ENCODE measurements around the gene FYCO1. TPM values are rescaled to one million over a fixed set of nuclear protein-coding genes. Genes with fewer than 3 reads are reported as not detected.

FYCO1 gene
- total and polyA plus RNA-seq, 9 of the 15 experiments (the other 6 are each of a cell fraction or from before 2014, with no cell fraction given): 2.1 to 13.8 (median 7.4) TPM

DNA sequence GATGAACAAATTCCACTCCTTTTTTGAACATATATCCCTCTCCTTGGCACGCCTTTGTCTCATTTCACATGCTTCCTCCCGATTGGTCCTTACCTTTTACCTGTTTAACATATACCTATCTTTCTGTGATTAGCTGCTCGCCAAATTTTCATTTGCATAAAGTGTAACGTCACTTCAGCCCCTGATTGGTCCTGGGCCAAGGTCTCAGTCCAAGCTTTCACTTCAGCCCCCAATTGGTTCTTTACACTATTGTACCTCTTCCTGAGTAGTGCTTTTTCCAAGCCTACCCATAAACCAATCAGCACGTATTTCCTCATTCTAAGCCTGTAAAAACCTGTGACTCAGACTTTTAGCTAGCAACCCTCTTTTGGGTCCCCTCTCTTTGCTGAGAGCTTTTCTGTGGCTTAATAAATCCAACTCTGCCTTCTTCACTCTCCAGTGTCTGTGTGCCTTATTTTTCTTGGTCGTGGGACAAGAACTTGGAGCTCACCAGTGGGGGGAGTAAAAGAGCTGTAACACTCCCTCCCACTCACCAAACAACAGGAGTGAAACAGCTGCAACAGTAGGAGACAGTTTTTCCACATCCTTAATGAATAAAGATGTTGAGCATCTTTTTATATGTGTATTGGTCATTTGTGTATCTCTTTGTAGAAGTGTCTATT, 32.2 kb upstream of the FYCO1 start (continued):
- TF ChIP-seq NUFIP1 (IDR thresholded peaks at IDR 0.05; ENCODE audit: partially characterized antibody) (no peak), TAF9B (IDR thresholded peaks at IDR 0.05; ENCODE audit: partially characterized antibody) (no peak), CBX5 (IDR thresholded peaks at IDR 0.05; ENCODE audit: borderline replicate concordance, low read depth) (0 out of 2 replicates have a peak, but pooled peaks have one; percentile 46)

- no TSS peak for BruUV-seq (replicated peaks)
- FAIRE-seq: no peak
- no peak for ATAC-seq
- H3K4me3 ChIP-seq: no peak within 1 kb of the TSS
- H3K4me2 ChIP-seq (ENCODE audit: insufficient read depth, low read length): no peak within 1 kb of the TSS
- no peaks in the 10 kb centered on the region for H3K79me2 ChIP-seq (ENCODE audit: control insufficient read depth, insufficient read depth, low read length)
- intact Hi-C loops (cut with micrococcal nuclease): no loop called here
- H3K9me3 ChIP-seq (replicated peaks; ENCODE audit: control insufficient read depth, insufficient read depth, low read depth, low read length): peaks cover 4% of the 10 kb centered on the region; the same call in 1 of the 2 replicates
- H3K27ac ChIP-seq (ENCODE audit: extremely low read depth, low read depth, low read length): no peak within 1 kb of the TSS
- no peak within 1 kb of the TSS; the same call in 1 of the 2 replicates for H2AFZ ChIP-seq (ENCODE audit: low read depth, low read length)
- peaks cover 0 to 13% of the 10 kb centered on the region in 2 experiments; a peak in 3 of 5 replicates for H3K27me3 ChIP-seq (ENCODE audit: control insufficient read depth in 2 of 2, insufficient read depth in 2 of 2, low read length in 2 of 2)
- H3K4me1 ChIP-seq (replicated peaks in 1 of 2; ENCODE audit: control insufficient read depth in 2 of 2, insufficient read depth in 2 of 2, low read length in 2 of 2): peaks cover 2 to 6% of the 10 kb centered on the region in 2 experiments; a peak in 3 of 5 replicates
- TF ChIP-seq ZNF398 (CRISPR knock-in tag; IDR thresholded peaks at IDR 0.05): no peak
- no peak for TF ChIP-seq ZNF282 (CRISPR knock-in tag; IDR thresholded peaks at IDR 0.05)
- no peak for TF ChIP-seq WHSC1 (IDR thresholded peaks at IDR 0.05; ENCODE audit: low read length)
- no peak for TF ChIP-seq POLR2H (tag; IDR thresholded peaks at IDR 0.05; ENCODE audit: low read depth)
- no peaks in the 10 kb centered on the region for H4K20me1 ChIP-seq (replicated peaks; ENCODE audit: control insufficient read depth, insufficient read depth, low read length)
- ChIA-PET POLR2A (no interaction called here), CTCF (ENCODE audit: low intra/inter-chr PET ratio) (no interaction called here)
- 0% methylated on average over 3 of the region's 3 CpGs for WGBS (ENCODE audit: insufficient coverage, low coverage, missing lambda C conversion rate)
- no peaks in the 10 kb centered on the region for H3K36me3 ChIP-seq (ENCODE audit: control insufficient read depth, insufficient read depth, low read length)
- H3K9me1 ChIP-seq (ENCODE audit: control insufficient read depth, insufficient read depth, low read length): no peaks in the 10 kb centered on the region
- H3K9ac ChIP-seq (ENCODE audit: insufficient read depth in 1 of 2, low read depth in 2 of 2, low read length in 2 of 2): no peak within 1 kb of the TSS
- in situ Hi-C loops (cut with MboI): no loop called here
- no peak for DNase-seq (ENCODE audit: extremely low read depth in 1 of 4, low spot score in 3 of 4)
Measured at GRCh38 chr3:46027021-46027705, 31.5 kb upstream of the FYCO1 start, which contains the start of gene XCR1. TSS of gene XCR1 (minus strand) at chr3:46027483. CDS start at chr3:46021947, 5,536 bp downstream.

Measured in K562 (cell line).